ENCODE data around the gene PLEKHA7. TPM values are rescaled to one million over a fixed set of nuclear protein-coding genes. Genes with fewer than 3 reads are reported as not detected.

PLEKHA7 gene
- total and polyA plus RNA-seq, 2 of the 8 experiments (the other 6 are each of a cell fraction or from before 2014, with no cell fraction given) = 11.4 to 25.6 TPM

DNA sequence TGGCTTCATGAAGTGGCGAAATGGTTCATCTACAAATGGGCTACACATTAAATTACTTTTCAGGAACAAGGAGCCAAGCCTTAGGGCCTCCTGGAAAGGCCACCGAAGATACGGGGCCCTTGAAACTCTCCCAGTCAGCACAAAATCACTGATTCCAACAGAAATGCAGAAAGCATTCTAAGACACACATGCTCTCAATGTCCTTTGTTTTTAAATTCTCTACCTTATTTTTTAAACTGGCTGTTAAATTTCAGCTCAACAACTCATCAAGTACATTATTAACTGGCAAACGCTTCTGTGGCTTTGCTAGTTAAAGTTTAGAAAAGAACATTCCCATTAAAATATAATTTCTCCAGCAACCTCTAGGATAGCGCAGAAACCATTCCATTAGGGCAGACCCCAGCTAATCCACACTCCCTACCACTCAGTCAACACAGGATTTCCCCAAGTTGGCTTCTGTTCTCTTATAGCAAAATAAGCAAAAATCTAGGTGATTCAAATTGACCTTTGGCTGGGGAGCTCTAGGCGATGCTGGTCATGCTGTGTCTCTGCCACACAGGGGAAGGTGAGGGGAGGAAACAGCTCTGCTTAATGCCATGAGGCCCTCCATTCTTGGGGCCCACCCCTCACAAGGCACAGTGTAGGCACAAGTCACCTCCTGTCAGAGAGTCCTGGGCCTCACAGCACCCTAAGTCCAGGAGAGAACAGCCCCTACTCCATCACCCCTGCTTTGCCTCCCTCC lies 47.1 kb downstream of the PLEKHA7 start:
- H3K18ac ChIP-seq (ENCODE audit: extremely low read depth, low read length) = no peak overlapping the region
- no peak overlapping the region for H3K4ac ChIP-seq (replicated peaks; ENCODE audit: insufficient read length, low read depth, low read length)
- no peak overlapping the region for H3K27ac ChIP-seq (ENCODE audit: low read depth, low read length)
- H2BK12ac ChIP-seq (ENCODE audit: low read depth, low read length) = no peak overlapping the region
- ChIA-PET POLR2A (ENCODE audit: partially characterized antibody) (interaction anchor here (0.8 to 1.2 kb wide), 3 partner anchors 10 to 227 kb away, joined by 3 read pairs; no protein-coding TSS in a partner anchor), CTCF (ENCODE audit: partially characterized antibody) (interaction anchor here (1.0 to 1.5 kb wide), 5 partner anchors 16 to 69 kb away, joined by 3 to 7 read pairs (median 4); partner anchors contain the start of gene PLEKHA7)
- no peak overlapping the region for H2BK20ac ChIP-seq (ENCODE audit: low read length)
- no peak overlapping the region for H2BK5ac ChIP-seq (ENCODE audit: low read depth, low read length)
- no peak overlapping the region for H3K4me2 ChIP-seq (ENCODE audit: insufficient read depth in 1 of 2, low read depth in 2 of 2, low read length in 2 of 2)
- H2BK120ac ChIP-seq (replicated peaks; ENCODE audit: low read depth, low read length) = no peak overlapping the region
- DNase-seq (ENCODE audit: low read depth in 1 of 2, low spot score in 2 of 2) = no peak
- H4K5ac ChIP-seq (ENCODE audit: insufficient read length, low read depth, low read length) = no peak overlapping the region
- peaks cover 0 to 4% (median 2%) of the 10 kb centered on the region in 4 experiments; a peak in 1 of 7 replicates for H3K4me1 ChIP-seq (replicated peaks in 1 of 4; ENCODE audit: control insufficient read depth in 3 of 4, insufficient read depth in 4 of 4, low read length in 3 of 4)
- H3K9me3 ChIP-seq (ENCODE audit: insufficient read depth in 2 of 2, low read depth in 1 of 2, low read length in 1 of 2) = no peaks in the 10 kb centered on the region
- H3K4me3 ChIP-seq (ENCODE audit: extremely low read depth in 1 of 4, insufficient read depth in 2 of 4, low read depth in 3 of 4, low read length in 4 of 4) = no peak overlapping the region
- no peaks in the 10 kb centered on the region for H3K27me3 ChIP-seq (replicated peaks in 1 of 4; ENCODE audit: control insufficient read depth in 3 of 4, extremely low read depth in 1 of 4, insufficient read depth in 3 of 4, low read length in 3 of 4)
- H3K9ac ChIP-seq (replicated peaks in 1 of 4; ENCODE audit: extremely low read depth in 1 of 4, low read depth in 3 of 4, low read length in 3 of 4) = no peak overlapping the region
- H3K23ac ChIP-seq (ENCODE audit: insufficient read length) = no peak overlapping the region
- no peak overlapping the region for H2BK15ac ChIP-seq (ENCODE audit: low read length)
- peaks cover 0 to 12% of the 10 kb centered on the region in 2 experiments; a peak in 1 of 4 replicates for H3K79me2 ChIP-seq (ENCODE audit: control insufficient read depth in 1 of 2, insufficient read depth in 2 of 2, low read length in 2 of 2)
- H3K79me1 ChIP-seq (ENCODE audit: low read depth, low read length) = peaks cover 3% of the 10 kb centered on the region
- H3K36me3 ChIP-seq (ENCODE audit: control insufficient read depth in 2 of 4, insufficient read depth in 4 of 4, low read length in 3 of 4) = no peaks in the 10 kb centered on the region; a peak in 1 of 8 replicates
- H3K56ac ChIP-seq (replicated peaks; ENCODE audit: insufficient read length, low read depth, low read length) = no peak overlapping the region
- no peak for FAIRE-seq
- no peak overlapping the region for H2AFZ ChIP-seq (ENCODE audit: low read length)
- H2AK5ac ChIP-seq (ENCODE audit: low read depth, low read length) = no peak overlapping the region
- no peaks in the 10 kb centered on the region for H3K23me2 ChIP-seq (ENCODE audit: low read depth, low read length)
- no peak overlapping the region for H4K8ac ChIP-seq (ENCODE audit: extremely low read depth, insufficient read depth, low read length)
- TF ChIP-seq SP4 (IDR thresholded peaks at IDR 0.05; ENCODE audit: low read length) (no peak), BCL11A (IDR thresholded peaks at IDR 0.05; ENCODE audit: low read depth in 2 of 2, low read length in 2 of 2) (no peak), SAP30 (IDR thresholded peaks at IDR 0.05; ENCODE audit: insufficient read depth, insufficient replicate concordance, low read length) (no peak)
- peaks cover 0 to 4% of the 10 kb centered on the region in 2 experiments for H4K20me1 ChIP-seq (replicated peaks in 1 of 2; ENCODE audit: control insufficient read depth in 1 of 2, insufficient read depth in 2 of 2, low read length in 2 of 2)
- 89% methylated on average over 6 of the region's 6 CpGs; no CpG with 5 or more reads in 1 of the 2 experiments for WGBS, 2 experiments (ENCODE audit: extremely low coverage in 1 of 2, insufficient coverage in 1 of 2, insufficient read length in 1 of 2, insufficient replicate concordance in 2 of 2, low coverage in 1 of 2, low lambda C conversion rate in 2 of 2, missing lambda C conversion rate in 1 of 2)
- no peak overlapping the region for H3K14ac ChIP-seq (ENCODE audit: insufficient read length)
- H4K91ac ChIP-seq (replicated peaks; ENCODE audit: insufficient read length, low read length) = no peak overlapping the region
